Effector CD8-positive, alpha-beta T cell (primary cell): ENCODE measurements around the gene MED13.
"Not testable (repeated sequence)": the region's sequence is repeated elsewhere in the genome, so short reads cannot be mapped to it uniquely, and the experiment has no call there.

Experiments used
- DNase-seq: peaks from one replicate; lab custom pipeline; 2025; lab: John Stamatoyannopoulos, UW

MED13 gene

GRCh38 chr17:61996916-61997605 is 68.0 kb downstream of the MED13 start:
- DNase-seq = no peak

GRCh38 chr17:61989509-61989908 is 75.6 kb downstream of the MED13 start:
- DNase-seq = no peak

GRCh38 chr17:61986898-61987297 is 78.2 kb downstream of the MED13 start:
- no peak for DNase-seq

- no peak for DNase-seq
These were observed 80.3 kb downstream of the MED13 start for GRCh38 chr17:61984821-61985220.

- no peak for DNase-seq
These were observed 83.8 kb downstream of the MED13 start for GRCh38 chr17:61981323-61981722.

- no peak for DNase-seq
These were observed 84.5 kb downstream of the MED13 start for GRCh38 chr17:61980535-61980934.

- DNase-seq = no peak
These were observed 91.0 kb downstream of the MED13 start for GRCh38 chr17:61974115-61974514.

GRCh38 chr17:61972311-61972710 is 92.8 kb downstream of the MED13 start:
- no peak for DNase-seq

- DNase-seq = no peak
These were observed 95.0 kb downstream of the MED13 start for GRCh38 chr17:61970030-61970429.

- no peak for DNase-seq
These were observed 96.3 kb downstream of the MED13 start for GRCh38 chr17:61968757-61969156.

GRCh38 chr17:61967729-61968128 is 97.3 kb downstream of the MED13 start:
- no peak for DNase-seq

GRCh38 chr17:61966191-61966590 is 98.9 kb downstream of the MED13 start:
- DNase-seq = no peak

GRCh38 chr17:61955619-61956018 is 109.5 kb downstream of the MED13 start:
- DNase-seq = no peak

- DNase-seq = no peak
These were observed 117.6 kb downstream of the MED13 start for GRCh38 chr17:61947367-61948078.

- no peak for DNase-seq
These were observed 118.7 kb downstream of the MED13 start for GRCh38 chr17:61946359-61946758.

GRCh38 chr17:61943117-61943516 is 122.0 kb downstream of the MED13 start:
- DNase-seq = no peak

GRCh38 chr17:61942085-61942484 is 123.0 kb downstream of the MED13 start:
- no peak for DNase-seq

- DNase-seq = no peak
These were observed 137.0 kb downstream of the MED13 start for GRCh38 chr17:61928101-61928436.

- peak; percentile 94 for DNase-seq
These were observed 137.6 kb downstream of the MED13 start, which contains the start of gene INTS2 for GRCh38 chr17:61927208-61928100. INTS2 (minus strand) TSS chr17:61927982; CDS start chr17:61926644, 1,338 bp downstream.

- no peak for DNase-seq
These were observed 138.3 kb downstream of the MED13 start for GRCh38 chr17:61926826-61927207.

- not testable (repeated sequence) for DNase-seq
These were observed 149.9 kb downstream of the MED13 start for GRCh38 chr17:61915162-61915561.

GRCh38 chr17:61908292-61909037 is 156.6 kb downstream of the MED13 start:
- DNase-seq = no peak
